ENCODE results near the gene HKDC1.
"Not testable (repeated sequence)": the region's sequence is repeated elsewhere in the genome, so short reads cannot be mapped to it uniquely, and the experiment has no call there.

HKDC1 gene

GRCh38 chr10:69262292-69262751, 42.2 kb downstream of the HKDC1 start:
- H3K9me3 Mint-ChIP-seq, result no peaks in the 10 kb centered on the region
- peaks cover 15% of the 10 kb centered on the region for H3K36me3 Mint-ChIP-seq
- peaks cover 3% of the 10 kb centered on the region for H3K27me3 Mint-ChIP-seq
- peaks cover 21% of the 10 kb centered on the region for H3K4me1 Mint-ChIP-seq
- DNase-seq, result no peak
- CTCF ChIA-PET, result interaction anchor here (0.9 kb wide), 1 partner anchor 9 kb away, joined by 3 read pairs; no protein-coding TSS in a partner anchor
- H3K4me3 Mint-ChIP-seq, result no peak overlapping the region
- H3K27ac Mint-ChIP-seq, result peak overlapping the region; percentile 24

DNA sequence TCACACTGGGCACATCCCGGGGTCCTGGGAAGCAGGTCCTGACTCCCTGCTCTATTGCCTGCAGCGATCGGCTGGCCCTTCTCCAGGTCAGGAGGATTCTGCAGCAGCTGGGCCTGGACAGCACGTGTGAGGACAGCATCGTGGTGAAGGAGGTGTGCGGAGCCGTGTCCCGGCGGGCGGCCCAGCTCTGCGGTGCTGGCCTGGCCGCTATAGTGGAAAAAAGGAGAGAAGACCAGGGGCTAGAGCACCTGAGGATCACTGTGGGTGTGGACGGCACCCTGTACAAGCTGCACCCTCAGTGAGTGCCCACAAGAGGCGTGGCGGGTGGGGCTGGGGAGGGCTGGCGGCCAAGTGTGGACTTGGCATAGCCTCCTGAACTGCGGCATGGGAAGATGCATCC, 45.4 kb downstream of the HKDC1 start:
- Mint-ChIP-seq H3K4me1 (peaks cover 21% of the 10 kb centered on the region), H3K27ac (no peak overlapping the region), H3K36me3 (peaks cover 4% of the 10 kb centered on the region), H3K27me3 (peaks cover 28% of the 10 kb centered on the region), H3K9me3 (no peaks in the 10 kb centered on the region), H3K4me3 (no peak overlapping the region)
- CTCF ChIA-PET, result no interaction called here
- DNase-seq, result no peak

- Mint-ChIP-seq H3K27ac (no peak overlapping the region), H3K36me3 (no peaks in the 10 kb centered on the region), H3K4me3 (no peak overlapping the region), H3K27me3 (peaks cover 28% of the 10 kb centered on the region), H3K9me3 (no peaks in the 10 kb centered on the region), H3K4me1 (peaks cover 12% of the 10 kb centered on the region)
- CTCF ChIA-PET, result no interaction called here
- DNase-seq, result no peak
These were observed 48.8 kb downstream of the HKDC1 start for GRCh38 chr10:69268761-69269416.

DNA sequence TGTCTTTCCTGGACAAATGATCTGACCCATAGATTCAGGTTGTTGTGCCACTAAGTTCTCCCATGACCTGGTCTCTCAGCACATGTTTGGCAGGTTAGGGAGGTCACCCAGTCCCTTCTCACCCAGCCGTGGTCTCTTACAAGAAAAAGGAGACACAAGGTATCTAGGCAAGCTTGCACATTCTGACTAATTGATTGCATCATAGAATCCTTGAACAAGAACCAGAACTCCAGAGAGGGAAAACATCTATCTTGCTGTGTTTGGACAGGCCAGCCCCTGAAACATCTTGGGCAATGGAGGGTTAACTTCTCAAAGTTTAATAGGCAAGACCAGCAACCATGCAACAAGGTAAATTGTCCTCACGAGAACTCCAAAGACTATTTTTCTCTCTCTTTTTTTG, 49.6 kb downstream of the HKDC1 start:
- Mint-ChIP-seq H3K4me1 (peaks cover 12% of the 10 kb centered on the region), H3K27ac (no peak overlapping the region)

GRCh38 chr10:69270990-69271389, 50.9 kb downstream of the HKDC1 start:
- Mint-ChIP-seq H3K4me3 (no peak overlapping the region), H3K27ac (no peak overlapping the region), H3K27me3 (peaks cover 25% of the 10 kb centered on the region), H3K9me3 (no peaks in the 10 kb centered on the region), H3K36me3 (no peaks in the 10 kb centered on the region), H3K4me1 (peaks cover 12% of the 10 kb centered on the region)
- no peak for DNase-seq
- CTCF ChIA-PET, result interaction anchor here (1.7 kb wide), 1 partner anchor 8 kb away, joined by 4 read pairs; no protein-coding TSS in a partner anchor

More for the DNA sequence above, 49.6 kb downstream of the HKDC1 start:
- CTCF ChIA-PET, result no interaction called here
- Mint-ChIP-seq H3K36me3 (no peaks in the 10 kb centered on the region), H3K27me3 (peaks cover 28% of the 10 kb centered on the region), H3K9me3 (no peaks in the 10 kb centered on the region), H3K4me3 (no peak overlapping the region)
- DNase-seq, result no peak

DNA sequence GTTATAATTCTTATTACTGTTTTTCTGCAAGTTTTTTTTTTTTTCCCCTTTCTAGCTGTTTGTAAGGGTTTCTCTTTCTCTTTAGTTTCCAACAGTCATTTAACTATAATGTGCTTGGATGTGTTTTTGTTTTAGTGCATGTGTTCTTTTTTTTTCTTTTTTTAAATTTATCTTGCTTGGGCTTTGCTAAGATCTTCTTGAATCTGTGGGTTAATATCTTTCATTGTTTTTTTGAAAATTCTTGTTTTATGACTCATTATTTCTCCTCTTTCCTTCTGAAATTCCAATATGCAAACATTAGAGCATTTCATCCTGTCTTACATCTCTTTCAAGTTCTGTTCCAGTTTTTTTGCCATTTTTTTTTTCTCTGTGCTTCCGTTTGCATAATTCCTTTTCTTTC, 52.5 kb downstream of the HKDC1 start:
- Mint-ChIP-seq H3K27ac (no peak overlapping the region), H3K4me1 (peaks cover 12% of the 10 kb centered on the region), H3K36me3 (no peaks in the 10 kb centered on the region), H3K9me3 (no peaks in the 10 kb centered on the region), H3K4me3 (no peak overlapping the region), H3K27me3 (peaks cover 24% of the 10 kb centered on the region)
- CTCF ChIA-PET, result interaction anchor here (0.8 to 1.7 kb wide), 3 partner anchors 9 to 108 kb away, joined by 3 to 4 read pairs (median 3); no protein-coding TSS in a partner anchor
- no peak for DNase-seq

- CTCF ChIA-PET, result no interaction called here
- Mint-ChIP-seq H3K27ac (no peak overlapping the region), H3K4me1 (peaks cover 12% of the 10 kb centered on the region), H3K4me3 (no peak overlapping the region), H3K36me3 (no peaks in the 10 kb centered on the region), H3K27me3 (peaks cover 7% of the 10 kb centered on the region), H3K9me3 (no peaks in the 10 kb centered on the region)
- DNase-seq, result no peak
These were observed 55.3 kb downstream of the HKDC1 start for GRCh38 chr10:69275444-69275843.

- H3K27me3 Mint-ChIP-seq, result peaks cover 11% of the 10 kb centered on the region
- peaks cover 4% of the 10 kb centered on the region for H3K4me1 Mint-ChIP-seq
- CTCF ChIA-PET, result interaction anchor here (0.6 kb wide), 1 partner anchor 271 kb away, joined by 3 read pairs; no protein-coding TSS in a partner anchor
- H3K4me3 Mint-ChIP-seq, result no peak overlapping the region
- no peak for DNase-seq
- no peaks in the 10 kb centered on the region for H3K36me3 Mint-ChIP-seq
- no peak overlapping the region for H3K27ac Mint-ChIP-seq
- no peaks in the 10 kb centered on the region for H3K9me3 Mint-ChIP-seq
These were observed 56.4 kb downstream of the HKDC1 start for GRCh38 chr10:69276503-69276902.

GRCh38 chr10:69278446-69278963, 58.4 kb downstream of the HKDC1 start, which contains the start of gene HK1:
TSS of gene HK1 (plus strand) at chr10:69278496.
- Mint-ChIP-seq H3K36me3 (no peaks in the 10 kb centered on the region), H3K27me3 (peaks cover 21% of the 10 kb centered on the region), H3K27ac (no peak within 1 kb of the TSS), H3K4me1 (no peaks in the 10 kb centered on the region), H3K9me3 (no peaks in the 10 kb centered on the region), H3K4me3 (no peak within 1 kb of the TSS)
- CTCF ChIA-PET, result interaction anchor here (0.6 to 1.2 kb wide), 3 partner anchors 13 to 114 kb away, joined by 3 read pairs; no protein-coding TSS in a partner anchor
- no peak for DNase-seq

GRCh38 chr10:69279110-69279509, 59.0 kb downstream of the HKDC1 start:
- no peak for DNase-seq
- H3K27ac Mint-ChIP-seq, result no peak overlapping the region
- H3K4me1 Mint-ChIP-seq, result no peaks in the 10 kb centered on the region
- CTCF ChIA-PET, result interaction anchor here (0.6 kb wide), 1 partner anchor 30 kb away, joined by 6 read pairs; no protein-coding TSS in a partner anchor
- peaks cover 21% of the 10 kb centered on the region for H3K27me3 Mint-ChIP-seq
- no peaks in the 10 kb centered on the region for H3K36me3 Mint-ChIP-seq
- no peak overlapping the region for H3K4me3 Mint-ChIP-seq
- no peaks in the 10 kb centered on the region for H3K9me3 Mint-ChIP-seq

GRCh38 chr10:69281507-69282413, 61.6 kb downstream of the HKDC1 start:
- CTCF ChIA-PET, result no interaction called here
- Mint-ChIP-seq H3K9me3 (no peaks in the 10 kb centered on the region), H3K4me1 (no peaks in the 10 kb centered on the region), H3K36me3 (no peaks in the 10 kb centered on the region), H3K27me3 (peaks cover 28% of the 10 kb centered on the region), H3K4me3 (no peak overlapping the region), H3K27ac (no peak overlapping the region)
- no peak for DNase-seq

DNA sequence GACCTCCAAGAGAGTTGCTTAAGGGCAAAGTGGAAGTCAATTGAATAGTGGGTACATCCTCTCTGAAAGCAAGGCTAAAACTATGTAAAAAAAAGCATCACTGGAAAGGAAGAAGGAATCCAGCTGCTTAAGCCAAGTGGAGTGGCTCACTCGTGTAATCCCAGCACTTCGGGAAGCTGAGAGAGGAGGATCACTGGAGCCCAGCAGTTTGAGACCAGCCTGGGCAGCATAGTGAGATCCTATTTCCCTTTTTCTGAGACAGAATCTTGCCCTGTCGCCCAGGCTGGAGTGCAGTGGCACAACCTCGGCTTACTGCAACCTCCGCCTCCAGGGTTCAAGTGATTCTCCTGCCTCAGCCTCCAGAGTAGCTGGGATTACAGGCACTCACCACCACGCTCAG, 64.3 kb downstream of the HKDC1 start:
- not testable (repeated sequence) for H3K27ac Mint-ChIP-seq, H3K9me3 Mint-ChIP-seq

DNA sequence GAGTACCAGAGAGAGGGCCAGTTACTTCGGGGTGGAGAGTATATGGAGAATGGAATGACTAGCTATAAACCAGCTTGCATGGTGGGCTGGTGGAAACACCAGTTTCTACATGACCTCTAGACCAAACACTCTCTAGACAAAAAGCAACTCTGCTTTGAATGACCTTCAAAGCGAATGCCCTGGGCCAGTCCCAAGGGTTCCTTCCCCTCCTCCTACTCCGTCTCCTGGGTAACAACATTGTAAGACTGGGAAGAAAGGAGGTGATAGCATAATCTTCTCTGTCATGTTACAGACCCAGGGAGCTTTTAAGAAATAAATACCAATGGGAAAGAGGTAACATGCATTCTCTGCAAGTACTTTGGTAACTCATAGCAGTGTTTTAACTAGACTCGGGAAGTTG, 65.6 kb downstream of the HKDC1 start:
- DNase-seq, result no peak
- no peaks in the 10 kb centered on the region for H3K36me3 Mint-ChIP-seq
- H3K9me3 Mint-ChIP-seq, result no peaks in the 10 kb centered on the region
- CTCF ChIA-PET, result interaction anchor here (0.7 to 1.0 kb wide), 2 partner anchors 10 to 13 kb away, joined by 3 to 4 read pairs; no protein-coding TSS in a partner anchor
- peaks cover 46% of the 10 kb centered on the region for H3K27me3 Mint-ChIP-seq
- H3K4me1 Mint-ChIP-seq, result no peaks in the 10 kb centered on the region
- no peak overlapping the region for H3K4me3 Mint-ChIP-seq
- H3K27ac Mint-ChIP-seq, result no peak overlapping the region

More for the DNA sequence above, 64.3 kb downstream of the HKDC1 start:
- peaks cover 38% of the 10 kb centered on the region for H3K27me3 Mint-ChIP-seq
- DNase-seq, H3K4me1 Mint-ChIP-seq, H3K36me3 Mint-ChIP-seq, CTCF ChIA-PET, H3K4me3 Mint-ChIP-seq: not testable (repeated sequence)

DNA sequence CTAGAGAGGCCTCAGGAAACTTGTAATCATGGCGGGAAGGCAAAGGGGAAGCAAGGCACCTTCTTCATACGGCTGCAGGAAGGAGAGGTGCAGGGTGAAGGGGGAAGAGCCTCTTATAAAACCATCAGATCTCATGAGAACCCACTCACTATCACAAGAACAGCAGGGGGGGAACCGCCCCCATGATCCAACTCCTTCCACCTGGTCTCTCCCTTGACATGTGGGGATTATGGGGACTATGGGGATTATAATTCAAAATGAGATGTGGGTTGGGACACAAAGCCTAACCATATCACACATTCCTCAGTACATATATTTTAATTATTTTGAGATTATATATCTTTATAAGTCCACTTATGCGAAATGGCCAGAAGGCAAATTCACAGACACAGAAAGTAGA, 67.0 kb downstream of the HKDC1 start:
- H3K27ac Mint-ChIP-seq, result no peak overlapping the region
- H3K36me3 Mint-ChIP-seq, result no peaks in the 10 kb centered on the region
- H3K9me3 Mint-ChIP-seq, result no peaks in the 10 kb centered on the region
- H3K4me1 Mint-ChIP-seq, result no peaks in the 10 kb centered on the region
- H3K4me3 Mint-ChIP-seq, result no peak overlapping the region
- CTCF ChIA-PET, result no interaction called here
- H3K27me3 Mint-ChIP-seq, result peaks cover 40% of the 10 kb centered on the region
- DNase-seq, result no peak

Measured in activated naive CD4-positive, alpha-beta T cell treated with anti-CD3 and anti-CD28 coated beads, Interleukin-2, amount 10 ng/mL, durations not matched to agents 7 days and 5 days (primary cell).